T-cell (primary cell): ENCODE data around the gene KLF11. TPM values are rescaled to one million over a fixed set of nuclear protein-coding genes. Genes with fewer than 3 reads are reported as not detected.
A peak's percentile ranks its signal among the peaks of the same experiment; 100 is the strongest.

Source experiments
- ATAC-seq, 4 experiments: fragments of 200-7000 bp in 3 of 4; fragments of 150-1000 bp in 1 of 4; cut with Tn5 transposase; replicated peaks in 1 of 4; 1 replicate in 3 of 4; 2 replicates in 1 of 4; pipeline ENCODE4 v1.10.0; 2021; ENCODE audit warnings: moderate library complexity in 3 of 4, mild to moderate bottlenecking in 2 of 4, moderate number of reproducible peaks in 1 of 4
- CTCF ChIA-PET, 2 donors: fragments of 300-600 bp; sonication (Branson Sonifier 250); formaldehyde crosslinking; loops; one replicate each; lab custom pipeline; 2022; ENCODE audit warnings: antibody characterized with exemption in 2 of 2; lab: Charles Lee
- POLR2A ChIA-PET, 2 donors: fragments of 300-600 bp; sonication (Branson Sonifier 250); formaldehyde crosslinking; loops; one replicate each; lab custom pipeline; 2022; ENCODE audit warnings: antibody characterized with exemption in 2 of 2; lab: Charles Lee
- DNase-seq, 35 experiments: peaks; one replicate each; pipeline versions ENCODE4 v3.0.0 to v3.0.0-alpha.2; 2013 to 2023
- H3K27ac ChIP-seq: one replicate; pipeline ENCODE4 v1.5.1; 2013; ENCODE audit warnings: low read length
- H3K27me3 ChIP-seq, 2 experiments: replicated peaks in 1 of 2; 1 replicate in 1 of 2; 2 replicates in 1 of 2; pipeline versions ENCODE4 v1.6.1 to v1.7.0; 2013; ENCODE audit warnings: low read length in 1 of 2, mixed read lengths in 1 of 2; ENCODE audit not compliant: control insufficient read depth in 2 of 2, insufficient read depth in 2 of 2; ENCODE audit errors: extremely low read depth in 1 of 2
- H3K36me3 ChIP-seq, 2 donors: 1 replicate in 1 of 2; 2 replicates in 1 of 2; pipeline versions ENCODE4 v1.6.1 to v1.7.0; 2013; ENCODE audit warnings: low read length in 1 of 2; ENCODE audit not compliant: control insufficient read depth in 2 of 2, insufficient read depth in 1 of 2; ENCODE audit errors: extremely low read depth in 1 of 2
- H3K4me1 ChIP-seq, 2 experiments: 1 replicate in 1 of 2; 2 replicates in 1 of 2; pipeline versions ENCODE4 v1.6.1 to v1.7.0; 2013; ENCODE audit warnings: low read length in 2 of 2, mixed read lengths in 1 of 2; ENCODE audit not compliant: insufficient read depth in 2 of 2, control insufficient read depth in 1 of 2; ENCODE audit errors: extremely low read depth in 1 of 2
- H3K4me3 ChIP-seq, 2 donors: 1 replicate in 1 of 2; 2 replicates in 1 of 2; pipeline versions ENCODE4 v1.5.1 to v1.7.0; 2013; ENCODE audit warnings: mild to moderate bottlenecking in 2 of 2, low read length in 1 of 2, moderate library complexity in 1 of 2; ENCODE audit not compliant: control insufficient read depth in 1 of 2; ENCODE audit errors: extremely low read depth in 1 of 2
- H3K9me3 ChIP-seq: 2 replicates; pipeline ENCODE4 v1.7.0; 2013
- H3K27ac Mint-ChIP-seq, 2 donors: one replicate each; pipeline ENCODE4 v1.8.0; 2020 to 2021; ENCODE audit warnings: mild to moderate bottlenecking in 2 of 2, mixed read lengths in 2 of 2
- H3K27me3 Mint-ChIP-seq, 2 donors: one replicate each; pipeline ENCODE4 v1.8.0; 2021 to 2022; ENCODE audit warnings: mixed read lengths in 2 of 2
- H3K36me3 Mint-ChIP-seq: one replicate; pipeline ENCODE4 v1.8.0; 2021; ENCODE audit warnings: mixed read lengths
- H3K4me1 Mint-ChIP-seq, 3 donors: one replicate each; pipeline ENCODE4 v1.8.0; 2020 to 2022; ENCODE audit warnings: mixed read lengths in 3 of 3, mild to moderate bottlenecking in 1 of 3
- H3K4me3 Mint-ChIP-seq, 3 donors: one replicate each; pipeline ENCODE4 v1.8.0; 2020 to 2022; ENCODE audit warnings: mild to moderate bottlenecking in 3 of 3, mixed read lengths in 3 of 3, moderate library complexity in 3 of 3
- H3K9me3 Mint-ChIP-seq, 3 donors: one replicate each; pipeline ENCODE4 v1.8.0; 2020 to 2022; ENCODE audit warnings: mixed read lengths in 3 of 3
- WGBS: methylation state at CpG from one replicate; pipeline ENCODE4 v1.1.5; 2013; ENCODE audit warnings: missing lambda C conversion rate; ENCODE audit not compliant: insufficient coverage; 5-methylcytosine and 5-hydroxymethylcytosine counted together
- total RNA-seq, 35 experiments: library from RNA in 6 of 35; stranded (reverse) in 6 of 35; fragments of 120-200 nt in 1 of 35; gene quantifications; one replicate each; pipeline versions ENCODE4 v1.2.1 to v1.2.4 and lab custom pipeline; 2013 to 2026

Gene KLF11
- total RNA-seq, 5 donors from 2014 or later (not counting 1 experiment from before 2014, with no cell fraction given): 6.8 to 36.3 (median 10.3) TPM

- no peaks in the 10 kb centered on the region for H3K36me3 ChIP-seq
- H3K4me3 Mint-ChIP-seq: no peak overlapping the region
- ChIA-PET CTCF (interaction anchor here (0.6 to 5.4 kb wide), 16 partner anchors 12 to 582 kb away, joined by 3 to 84 read pairs (median 7); no protein-coding TSS in a partner anchor), POLR2A (no interaction called here)
- H3K9me3 ChIP-seq: no peaks in the 10 kb centered on the region
- H3K27me3 ChIP-seq: peaks cover 8 to 61% of the 10 kb centered on the region in 2 experiments
- H3K4me3 ChIP-seq: no peak overlapping the region
- peaks cover 40 to 58% of the 10 kb centered on the region in 2 donors for H3K27me3 Mint-ChIP-seq
- peaks cover 3 to 6% (median 3%) of the 10 kb centered on the region in 3 donors for H3K4me1 Mint-ChIP-seq
- H3K27ac Mint-ChIP-seq: no peak overlapping the region
- H3K4me1 ChIP-seq: peaks cover 0 to 5% of the 10 kb centered on the region in 2 experiments
- no peaks in the 10 kb centered on the region for H3K36me3 Mint-ChIP-seq
- WGBS: 30% methylated on average over 5 of the region's 8 CpGs
- DNase-seq (no peak), ATAC-seq (no peak)
- no peaks in the 10 kb centered on the region for H3K9me3 Mint-ChIP-seq
- H3K27ac ChIP-seq: no peak overlapping the region
Measured at GRCh38 chr2:10073706-10074105, 30.4 kb downstream of the KLF11 start.

GRCh38 chr2:10075101-10075500, 31.8 kb downstream of the KLF11 start:
- Mint-ChIP-seq H3K27me3 (peaks cover 47 to 65% of the 10 kb centered on the region in 2 donors), H3K36me3 (no peaks in the 10 kb centered on the region), H3K27ac (no peak overlapping the region), H3K9me3 (no peaks in the 10 kb centered on the region), H3K4me1 (peaks cover 7 to 13% (median 9%) of the 10 kb centered on the region in 3 donors), H3K4me3 (no peak overlapping the region)
- DNase-seq (no peak), ATAC-seq (no peak)
- Histone ChIP-seq H3K4me3 (no peak overlapping the region), H3K27ac (no peak overlapping the region), H3K9me3 (no peaks in the 10 kb centered on the region), H3K36me3 (no peaks in the 10 kb centered on the region), H3K4me1 (peaks cover 0 to 13% of the 10 kb centered on the region in 2 experiments), H3K27me3 (peaks cover 9 to 68% of the 10 kb centered on the region in 2 experiments)
- POLR2A ChIA-PET: interaction anchor here (0.6 kb wide), 2 partner anchors 236 to 333 kb away, joined by 3 read pairs; no protein-coding TSS in a partner anchor
- 79% methylated on average over 13 of the region's 13 CpGs for WGBS
- CTCF ChIA-PET: interaction anchor here (0.7 to 5.4 kb wide), 6 partner anchors 8 to 360 kb away, joined by 3 to 84 read pairs (median 4); no protein-coding TSS in a partner anchor

GRCh38 chr2:10075571-10076209, 32.3 kb downstream of the KLF11 start:
- Mint-ChIP-seq H3K36me3 (no peaks in the 10 kb centered on the region), H3K27me3 (peaks cover 47 to 65% of the 10 kb centered on the region in 2 donors), H3K27ac (no peak overlapping the region), H3K9me3 (no peaks in the 10 kb centered on the region), H3K4me1 (peaks cover 7 to 14% (median 10%) of the 10 kb centered on the region in 3 donors), H3K4me3 (no peak overlapping the region)
- no peak overlapping the region for H3K4me3 ChIP-seq
- CTCF ChIA-PET: interaction anchor here (0.7 to 2.0 kb wide), 4 partner anchors 8 to 360 kb away, joined by 3 to 6 read pairs (median 3); no protein-coding TSS in a partner anchor
- 67% methylated on average over 3 of the region's 9 CpGs for WGBS
- H3K4me1 ChIP-seq: peaks cover 2 to 18% of the 10 kb centered on the region in 2 experiments
- H3K27ac ChIP-seq: no peak overlapping the region
- peaks cover 9 to 72% of the 10 kb centered on the region in 2 experiments for H3K27me3 ChIP-seq
- DNase-seq (no peak), ATAC-seq (no peak)
- POLR2A ChIA-PET: interaction anchor here in 1 of 2 donors (0.6 kb wide), 1 partner anchor 237 kb away, joined by 3 read pairs; no protein-coding TSS in a partner anchor
- H3K9me3 ChIP-seq: no peaks in the 10 kb centered on the region
- H3K36me3 ChIP-seq: no peaks in the 10 kb centered on the region

- no peak for DNase-seq
- Histone ChIP-seq H3K27ac (no peak overlapping the region), H3K36me3 (no peaks in the 10 kb centered on the region), H3K4me1 (peaks cover 7 to 26% of the 10 kb centered on the region in 2 experiments), H3K9me3 (no peaks in the 10 kb centered on the region), H3K27me3 (peaks cover 9 to 79% of the 10 kb centered on the region in 2 experiments), H3K4me3 (no peak overlapping the region)
- Mint-ChIP-seq H3K27me3 (peaks cover 53 to 71% of the 10 kb centered on the region in 2 donors), H3K9me3 (no peaks in the 10 kb centered on the region), H3K4me3 (no peak overlapping the region), H3K27ac (no peak overlapping the region), H3K36me3 (no peaks in the 10 kb centered on the region), H3K4me1 (peaks cover 14 to 22% (median 16%) of the 10 kb centered on the region in 3 donors)
- POLR2A ChIA-PET: interaction anchor here (0.5 to 0.6 kb wide), 2 partner anchors 221 to 586 kb away, joined by 4 read pairs; no protein-coding TSS in a partner anchor
- ATAC-seq: no peak
- 73% methylated on average over 12 of the region's 13 CpGs for WGBS
- CTCF ChIA-PET: no interaction called here
Measured at GRCh38 chr2:10076511-10076910, 33.2 kb downstream of the KLF11 start.

- DNase-seq (no peak), ATAC-seq (no peak)
- no peak overlapping the region for H3K27ac Mint-ChIP-seq
- no peaks in the 10 kb centered on the region for H3K9me3 Mint-ChIP-seq
- 76% methylated on average over 4 of the region's 5 CpGs for WGBS
- Histone ChIP-seq H3K4me3 (no peak overlapping the region), H3K27me3 (peaks cover 9 to 80% of the 10 kb centered on the region in 2 experiments), H3K27ac (no peak overlapping the region), H3K36me3 (no peaks in the 10 kb centered on the region), H3K4me1 (peaks cover 7 to 32% of the 10 kb centered on the region in 2 experiments), H3K9me3 (no peaks in the 10 kb centered on the region)
- ChIA-PET POLR2A (interaction anchor here (0.5 to 0.6 kb wide), 2 partner anchors 220 to 585 kb away, joined by 4 read pairs; no protein-coding TSS in a partner anchor), CTCF (interaction anchor here in 1 of 2 donors (0.6 to 1.2 kb wide), 2 partner anchors 358 to 925 kb away, joined by 3 to 5 read pairs; no protein-coding TSS in a partner anchor)
- H3K4me1 Mint-ChIP-seq: peaks cover 16 to 24% (median 17%) of the 10 kb centered on the region in 3 donors
- no peak overlapping the region for H3K4me3 Mint-ChIP-seq
- H3K36me3 Mint-ChIP-seq: no peaks in the 10 kb centered on the region
- peaks cover 57 to 73% of the 10 kb centered on the region in 2 donors for H3K27me3 Mint-ChIP-seq
Measured at GRCh38 chr2:10076988-10077527, 33.7 kb downstream of the KLF11 start.

- DNase-seq: no peak
- Mint-ChIP-seq H3K27me3 (peaks cover 57 to 79% of the 10 kb centered on the region in 2 donors), H3K4me1 (peaks cover 13 to 18% (median 14%) of the 10 kb centered on the region in 3 donors), H3K9me3 (no peaks in the 10 kb centered on the region), H3K4me3 (no peak overlapping the region), H3K36me3 (no peaks in the 10 kb centered on the region), H3K27ac (peak overlapping the region in 1 of 2 donors; percentile 68)
- H3K4me1 ChIP-seq: peaks cover 7 to 28% of the 10 kb centered on the region in 2 experiments
- H3K27me3 ChIP-seq: peaks cover 10 to 82% of the 10 kb centered on the region in 2 experiments
- no peaks in the 10 kb centered on the region for H3K36me3 ChIP-seq
- H3K4me3 ChIP-seq: no peak overlapping the region
- no peak overlapping the region for H3K27ac ChIP-seq
- ChIA-PET CTCF (interaction anchor here (1.2 kb wide), 2 partner anchors 331 to 357 kb away, joined by 4 to 5 read pairs; no protein-coding TSS in a partner anchor), POLR2A (no interaction called here)
- 84% methylated on average over 4 of the region's 7 CpGs for WGBS
- H3K9me3 ChIP-seq: no peaks in the 10 kb centered on the region
- ATAC-seq: no peak
Measured at GRCh38 chr2:10078001-10078400, 34.7 kb downstream of the KLF11 start.
